IPS-NIHi7 (cell line): ENCODE data around the gene PFKP.
"Not testable (repeated sequence)": the region's sequence is repeated elsewhere in the genome, so short reads cannot be mapped to it uniquely, and the experiment has no call there.

Source experiments
- DNase-seq: peaks from one replicate; pipeline ENCODE4 v3.0.0; 2012; ENCODE audit warnings: mixed read lengths; ENCODE audit errors: extremely low spot score

The PFKP gene

GRCh38 chr10:3046981-3047547 lies 20.3 kb upstream of the PFKP start:
- no peak for DNase-seq

GRCh38 chr10:3047596-3047995 lies 19.8 kb upstream of the PFKP start:
- DNase-seq = no peak

GRCh38 chr10:3048119-3049019 lies 19.0 kb upstream of the PFKP start:
- no peak for DNase-seq

GRCh38 chr10:3051692-3052091 lies 15.7 kb upstream of the PFKP start:
- DNase-seq = no peak

- no peak for DNase-seq
These were observed 14.2 kb upstream of the PFKP start for GRCh38 chr10:3053155-3053554.

- no peak for DNase-seq
These were observed 13.0 kb upstream of the PFKP start for GRCh38 chr10:3054183-3054850.

- DNase-seq = no peak
These were observed 12.5 kb upstream of the PFKP start for GRCh38 chr10:3054851-3055199.

GRCh38 chr10:3056280-3057037 lies 10.9 kb upstream of the PFKP start:
- DNase-seq = no peak

- no peak for DNase-seq
These were observed 9.4 kb upstream of the PFKP start for GRCh38 chr10:3057946-3058345.

- no peak for DNase-seq
These were observed 7.4 kb upstream of the PFKP start for GRCh38 chr10:3059974-3060373.

GRCh38 chr10:3060481-3060889 lies 6.9 kb upstream of the PFKP start:
- DNase-seq = no peak

- DNase-seq = not testable (repeated sequence)
These were observed 5.9 kb upstream of the PFKP start for GRCh38 chr10:3061323-3061898.

- no peak for DNase-seq
These were observed 4.7 kb upstream of the PFKP start for GRCh38 chr10:3062502-3063186.

GRCh38 chr10:3064423-3064822 lies 2.9 kb upstream of the PFKP start:
- no peak for DNase-seq

- DNase-seq = no peak
These were observed 1.7 kb upstream of the PFKP start for GRCh38 chr10:3065622-3066021.

- DNase-seq = no peak
These were observed 831 bp upstream of the PFKP start for GRCh38 chr10:3066317-3067117.

- no peak for DNase-seq
These were observed 471 bp downstream of the PFKP start for GRCh38 chr10:3067859-3068179.

- no peak for DNase-seq
These were observed 1.0 kb downstream of the PFKP start for GRCh38 chr10:3068201-3068967.

GRCh38 chr10:3068968-3069737 lies 1.8 kb downstream of the PFKP start:
- peak; percentile 70 for DNase-seq
